GM18951 (cell line): Measurements from ENCODE around the gene GRAMD2B.
A peak's percentile ranks its signal among the peaks of the same experiment; 100 is the strongest.

Source experiments
- POLR2A ChIP-seq: IDR thresholded peaks from 4 replicates; pipeline ENCODE4 v1.6.1; 2011; ENCODE audit warnings: mild to moderate bottlenecking; ENCODE audit not compliant: insufficient read length, insufficient read depth; ENCODE audit errors: extremely low read depth
- in situ Hi-C: fragments of 300-500 bp; cut with MboI; formaldehyde crosslinking; loops from one replicate; pipeline ENCODE4 v1.12.0; 2022; ENCODE audit warnings: low sequenced_read_pairs, mixed read lengths, inconsistent platforms; ENCODE audit not compliant: unreplicated experiment

Gene GRAMD2B

DNA sequence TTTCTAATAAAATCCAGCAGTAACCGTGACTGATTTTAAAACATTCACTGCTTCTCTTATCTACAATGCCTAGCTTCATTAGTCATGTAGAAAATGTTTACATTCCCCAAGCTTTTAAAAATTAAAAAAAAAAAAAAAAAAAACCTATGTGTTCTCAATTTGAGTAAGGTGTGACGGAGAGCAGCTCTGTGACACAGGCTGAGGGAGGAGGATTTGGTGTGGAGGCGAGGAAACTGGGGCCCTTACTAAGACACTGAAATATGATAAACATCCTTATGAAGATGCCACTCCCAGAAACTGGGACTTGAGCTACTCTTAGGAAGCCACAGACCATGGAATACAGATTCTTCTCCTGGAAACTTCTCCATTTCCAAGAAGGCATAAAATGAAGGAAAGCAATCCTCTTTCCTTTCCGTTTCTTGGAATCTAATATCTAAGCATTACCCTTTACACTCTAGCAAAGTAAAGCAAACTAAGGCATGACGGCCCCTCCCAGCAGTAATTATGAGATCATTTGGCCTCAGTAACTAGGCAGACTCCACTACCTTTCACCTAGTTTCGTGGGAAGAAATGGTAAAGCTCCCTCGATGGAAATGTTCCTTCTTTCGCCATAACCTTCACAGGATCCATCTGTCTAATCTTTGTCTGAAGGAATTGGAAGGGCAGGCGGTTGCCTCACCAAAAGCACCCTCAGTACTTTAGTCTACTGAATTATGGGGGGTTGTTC is 23.5 kb downstream of the GRAMD2B start:
- TF ChIP-seq POLR2A, result no peak
- in situ Hi-C loops, result no loop called here

- TF ChIP-seq POLR2A, result no peak
- in situ Hi-C loops, result no loop called here
These were observed 25.5 kb downstream of the GRAMD2B start for GRCh38 chr5:126448720-126449119.

GRCh38 chr5:126449751-126450271 is 26.6 kb downstream of the GRAMD2B start:
- TF ChIP-seq POLR2A, result peak; percentile 32
- in situ Hi-C loops, result no loop called here

DNA sequence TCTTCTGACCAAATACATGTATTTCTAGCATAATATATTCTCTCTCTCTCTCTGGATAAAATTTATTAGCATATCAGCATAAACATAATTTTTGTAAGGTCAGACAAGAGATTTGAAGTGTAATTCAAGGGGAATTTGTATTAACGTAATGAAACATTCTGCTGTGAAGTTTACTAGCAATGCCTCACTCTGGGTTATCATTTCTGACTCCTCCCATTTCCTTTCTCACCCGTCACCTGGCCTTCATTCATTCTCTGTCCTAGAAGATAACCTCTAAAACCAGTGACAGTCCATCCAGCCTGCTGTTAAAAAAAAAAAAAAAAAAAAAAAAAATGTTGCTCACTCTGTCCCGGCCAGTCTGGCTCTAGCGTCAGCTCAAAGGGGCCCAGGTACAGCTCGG is 27.1 kb downstream of the GRAMD2B start:
- TF ChIP-seq POLR2A, result no peak
- in situ Hi-C loops, result no loop called here

GRCh38 chr5:126450907-126451306 is 27.7 kb downstream of the GRAMD2B start:
- in situ Hi-C loops, result no loop called here
- no peak for TF ChIP-seq POLR2A

GRCh38 chr5:126452477-126452876 is 29.3 kb downstream of the GRAMD2B start:
- in situ Hi-C loops, result no loop called here
- no peak for TF ChIP-seq POLR2A

DNA sequence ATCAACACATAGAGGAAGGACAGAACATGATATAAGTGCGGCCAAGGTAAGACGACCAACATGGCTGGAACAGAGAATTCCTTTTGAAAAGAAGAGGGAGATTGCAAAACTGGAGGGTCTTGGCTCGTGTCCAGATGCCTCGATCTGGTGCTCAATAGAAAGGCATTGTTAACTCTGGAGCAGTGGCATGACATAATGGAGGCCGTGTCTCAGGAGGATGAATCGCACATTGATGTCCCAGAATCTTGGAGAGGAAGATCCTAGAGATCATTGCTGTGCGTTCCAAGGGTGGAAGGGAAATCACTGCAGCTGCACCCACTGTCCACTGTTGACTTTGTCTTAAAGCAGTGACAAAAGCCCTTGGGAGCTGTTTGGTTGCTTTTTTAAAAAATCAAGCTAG is 30.9 kb downstream of the GRAMD2B start:
- in situ Hi-C loops, result no loop called here

GRCh38 chr5:126454535-126454934 is 31.3 kb downstream of the GRAMD2B start:
- no peak for TF ChIP-seq POLR2A
- in situ Hi-C loops, result no loop called here

More for the DNA sequence above, 30.9 kb downstream of the GRAMD2B start:
- TF ChIP-seq POLR2A, result no peak

DNA sequence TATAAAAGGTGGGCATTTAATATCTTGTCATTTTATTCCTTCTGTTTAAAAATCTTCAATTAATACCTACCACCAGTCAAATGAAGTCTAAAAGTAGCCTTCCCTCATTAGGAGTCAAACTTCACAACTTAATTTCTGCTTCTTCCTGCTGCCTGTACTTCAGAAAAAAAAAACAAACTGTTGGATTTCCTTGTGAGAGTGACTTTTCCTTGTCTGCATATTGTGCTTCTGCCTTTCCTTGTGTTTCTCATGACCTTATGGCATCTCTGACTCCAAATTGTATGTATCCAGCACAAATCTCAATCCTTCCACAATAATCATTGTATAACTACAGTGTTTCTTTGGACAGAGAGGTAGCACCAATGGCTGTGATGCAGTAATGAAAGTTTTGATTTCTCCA is 32.1 kb downstream of the GRAMD2B start:
- no peak for TF ChIP-seq POLR2A
- in situ Hi-C loops, result no loop called here

DNA sequence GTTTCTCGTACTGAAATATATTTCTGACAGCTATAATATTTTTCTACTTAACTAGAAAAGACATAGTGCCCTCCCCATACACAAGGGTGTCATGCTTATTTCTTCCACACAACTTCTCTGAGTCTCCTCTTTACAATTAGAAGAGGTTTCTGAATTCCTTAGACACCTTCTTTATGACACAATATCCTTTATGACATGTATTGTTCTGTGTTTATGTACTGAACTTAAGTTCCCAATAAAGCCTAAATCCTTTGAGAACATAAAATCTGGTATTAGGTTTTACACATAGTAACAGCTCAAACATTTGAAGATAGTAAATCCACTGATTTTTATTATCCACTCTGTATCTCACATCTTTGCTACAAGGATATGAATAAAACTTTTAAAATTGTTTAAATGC is 32.5 kb downstream of the GRAMD2B start:
- in situ Hi-C loops, result no loop called here
- no peak for TF ChIP-seq POLR2A

DNA sequence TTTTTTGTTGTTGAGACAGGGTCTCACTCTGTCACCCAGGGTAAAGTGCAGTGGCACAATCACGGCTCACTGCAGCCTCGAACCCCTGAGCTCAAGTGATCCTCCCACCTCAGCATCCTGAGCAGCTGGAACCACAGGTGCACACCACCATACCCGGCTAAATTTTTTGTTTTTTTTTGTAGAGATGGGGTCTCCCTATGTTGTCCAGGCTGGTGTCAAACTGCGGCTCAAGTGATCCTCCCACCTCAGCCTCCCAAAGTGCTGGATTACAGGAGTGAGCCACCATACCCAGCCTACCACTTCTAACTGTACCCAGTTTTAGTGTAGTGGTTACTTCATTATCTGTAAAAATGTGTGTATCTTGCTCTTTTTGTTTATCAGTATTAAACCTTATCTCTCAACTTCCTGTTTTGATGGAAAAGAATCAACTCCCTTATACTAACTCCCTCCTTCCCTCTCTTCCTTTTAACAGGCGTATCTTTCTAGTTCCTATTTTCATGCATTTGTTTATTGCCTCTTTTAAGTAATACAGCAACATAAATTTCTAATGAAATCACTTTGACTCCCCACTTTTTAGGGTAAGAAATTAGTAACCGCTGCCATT is 33.1 kb downstream of the GRAMD2B start:
- TF ChIP-seq POLR2A, result no peak
- in situ Hi-C loops, result no loop called here

- in situ Hi-C loops, result no loop called here
- TF ChIP-seq POLR2A, result no peak
These were observed 37.2 kb downstream of the GRAMD2B start for GRCh38 chr5:126460459-126460858.

DNA sequence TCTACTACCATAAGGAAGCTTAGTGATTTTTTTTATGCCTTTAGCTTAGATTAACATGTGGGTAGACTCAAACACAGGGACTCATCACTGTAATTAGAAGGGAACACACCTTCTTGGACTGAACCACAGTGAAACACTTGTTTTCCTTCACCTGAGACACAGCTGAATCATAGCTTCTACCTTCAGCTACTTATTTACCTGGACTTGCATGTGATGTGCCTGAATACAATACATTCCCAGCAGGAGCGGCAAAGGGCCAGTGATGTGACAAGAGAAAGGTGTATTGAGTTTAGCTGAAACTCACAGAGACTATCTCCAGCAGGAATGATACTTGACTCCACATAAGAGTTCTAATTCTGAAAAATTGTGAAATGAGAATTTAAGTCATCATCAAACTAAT is 37.8 kb downstream of the GRAMD2B start:
- TF ChIP-seq POLR2A, result no peak
- in situ Hi-C loops, result no loop called here

DNA sequence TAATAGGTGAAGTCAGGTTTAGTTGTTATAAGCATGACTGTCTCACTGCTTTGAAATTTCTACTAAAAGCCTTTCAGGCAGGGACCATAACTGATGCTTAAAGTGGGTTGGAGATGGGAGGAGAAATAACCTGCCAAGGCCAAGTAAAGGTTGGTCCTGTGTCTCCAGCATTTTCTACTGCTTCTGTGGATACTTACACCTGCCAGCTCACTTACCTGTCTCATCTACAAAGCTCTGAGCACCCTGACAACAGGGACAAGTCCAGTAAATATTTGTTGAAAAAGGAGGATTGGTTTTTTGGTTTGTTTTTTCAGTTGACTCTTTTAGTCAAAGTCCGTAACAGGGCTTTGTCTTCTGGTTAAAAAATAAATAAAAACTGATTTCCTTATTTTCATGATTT is 38.6 kb downstream of the GRAMD2B start:
- TF ChIP-seq POLR2A, result no peak
- in situ Hi-C loops, result no loop called here
